ENCODE data around the gene RPL7A.

The RPL7A gene

DNA sequence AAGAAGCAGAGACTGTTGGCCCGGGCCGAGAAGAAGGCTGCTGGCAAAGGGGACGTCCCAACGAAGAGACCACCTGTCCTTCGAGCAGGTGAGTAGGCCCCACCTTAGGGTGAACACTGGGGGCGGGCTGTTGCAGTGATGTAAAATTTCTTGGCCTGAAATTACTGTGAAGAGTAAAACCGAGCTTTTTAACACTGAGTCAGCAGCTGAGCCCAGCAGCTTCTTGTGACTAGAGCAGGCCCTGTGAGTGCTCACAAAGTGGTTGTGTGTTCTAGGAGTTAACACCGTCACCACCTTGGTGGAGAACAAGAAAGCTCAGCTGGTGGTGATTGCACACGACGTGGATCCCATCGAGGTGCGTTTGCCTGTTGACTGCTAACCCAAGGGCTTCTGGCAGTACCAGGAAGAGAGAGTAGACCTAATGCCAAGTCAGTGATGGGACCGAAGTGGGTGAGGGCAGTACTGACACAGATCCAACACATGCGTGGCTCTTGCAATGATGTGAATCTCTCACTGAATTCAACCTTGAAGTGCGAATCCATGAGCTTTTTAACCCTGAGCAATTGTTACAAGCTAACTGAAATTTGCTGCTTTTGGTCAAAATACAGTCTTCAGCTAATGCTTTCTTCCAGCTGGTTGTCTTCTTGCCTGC lies 2.1 kb downstream of the RPL7A start:
- no peak for DNase-seq

- DNase-seq: no peak
Measured at GRCh38 chr9:133351526-133351907, 3.5 kb downstream of the RPL7A start.

- DNase-seq: no peak
Measured at GRCh38 chr9:133351908-133352634, 4.1 kb downstream of the RPL7A start.

DNA sequence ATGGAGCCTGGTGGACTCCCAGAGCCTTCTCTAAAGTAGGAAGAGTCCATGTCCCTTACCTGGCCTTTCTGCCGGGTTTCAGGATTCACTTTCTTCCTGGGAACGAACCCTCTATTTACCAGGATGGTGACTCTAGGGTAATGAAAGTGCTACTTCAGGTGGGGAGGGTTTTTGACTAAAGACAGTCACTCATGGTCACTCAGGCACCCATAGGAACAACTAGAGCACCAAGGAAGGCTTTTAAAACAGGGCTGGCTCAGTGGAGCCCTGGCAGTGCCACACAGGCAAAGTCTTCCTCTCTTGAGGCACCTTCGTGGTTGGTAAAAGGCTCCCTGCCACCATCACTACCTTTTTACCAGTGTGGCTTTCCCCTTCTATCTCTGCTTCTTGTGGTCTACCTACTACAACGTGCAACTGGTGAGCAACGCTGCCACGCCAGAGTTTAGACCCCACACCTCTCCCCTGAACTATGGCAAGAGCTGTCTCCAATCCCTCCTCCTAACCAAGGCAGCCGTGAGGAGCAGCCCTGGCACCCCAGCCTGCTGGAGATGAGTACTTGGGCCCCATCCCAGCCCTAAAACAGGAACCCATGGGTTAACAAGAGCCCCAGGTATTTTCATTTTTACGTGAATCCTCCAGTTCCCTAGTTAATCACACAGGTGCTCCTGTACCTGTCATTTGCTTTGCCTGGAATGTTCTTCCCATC lies 4.8 kb downstream of the RPL7A start:
- DNase-seq: no peak

DNA sequence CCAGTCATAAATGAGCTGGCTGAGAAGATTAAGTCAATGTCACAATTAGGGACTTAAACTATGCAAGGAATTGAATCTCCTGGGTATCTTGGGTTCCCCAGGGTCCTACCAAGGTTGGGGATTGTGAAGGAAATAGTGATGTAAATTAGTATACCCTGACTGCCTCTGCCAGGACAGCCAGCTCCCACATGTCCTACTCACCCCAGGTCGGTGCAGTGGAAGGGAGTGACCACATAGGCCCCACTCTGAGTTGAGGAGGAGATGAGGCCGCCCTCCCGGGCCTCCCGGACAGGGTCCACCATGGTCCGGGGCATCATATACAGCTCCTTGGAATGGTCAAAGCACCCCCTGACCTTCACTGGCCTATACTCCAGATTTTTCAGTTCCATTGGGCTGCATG lies 5.5 kb downstream of the RPL7A start:
- DNase-seq: no peak

GRCh38 chr9:133354766-133355165 lies 6.7 kb downstream of the RPL7A start:
- no peak for DNase-seq

GRCh38 chr9:133355881-133356357 lies 7.9 kb downstream of the RPL7A start:
- DNase-seq: no peak

GRCh38 chr9:133356391-133357091 lies 8.5 kb downstream of the RPL7A start, which contains the start of the genes SURF1 and SURF2:
SURF1 (minus strand) TSS chr9:133356487; CDS start chr9:133356453, 34 bp downstream.
SURF2 (plus strand) TSS chr9:133356550; CDS start chr9:133356593, 43 bp downstream.
- DNase-seq: peak; percentile 80

DNA sequence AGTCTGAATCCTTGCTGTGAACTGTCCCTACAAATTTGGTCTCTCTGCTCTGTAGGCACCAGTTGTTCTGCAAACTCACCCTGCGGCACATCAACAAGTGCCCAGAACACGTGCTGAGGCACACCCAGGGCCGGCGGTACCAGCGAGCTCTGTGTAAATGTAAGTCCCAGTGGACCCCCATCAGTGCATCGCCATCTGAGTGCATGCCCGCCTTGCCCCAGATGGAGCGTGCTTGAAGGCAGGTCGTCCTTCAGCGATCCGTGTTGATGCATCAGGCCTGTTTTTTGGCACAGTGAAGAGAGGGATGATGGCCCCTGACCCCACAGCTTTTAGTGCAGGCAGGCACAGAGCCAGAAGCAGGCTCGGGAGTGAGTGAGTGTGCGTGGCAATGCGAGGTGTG lies 9.6 kb downstream of the RPL7A start:
- DNase-seq: no peak

- no peak for DNase-seq
Measured at GRCh38 chr9:133359399-133360175, 11.6 kb downstream of the RPL7A start.

- no peak for DNase-seq
Measured at GRCh38 chr9:133360400-133361393, 12.7 kb downstream of the RPL7A start.

GRCh38 chr9:133361507-133362092 lies 13.6 kb downstream of the RPL7A start:
- no peak for DNase-seq

DNA sequence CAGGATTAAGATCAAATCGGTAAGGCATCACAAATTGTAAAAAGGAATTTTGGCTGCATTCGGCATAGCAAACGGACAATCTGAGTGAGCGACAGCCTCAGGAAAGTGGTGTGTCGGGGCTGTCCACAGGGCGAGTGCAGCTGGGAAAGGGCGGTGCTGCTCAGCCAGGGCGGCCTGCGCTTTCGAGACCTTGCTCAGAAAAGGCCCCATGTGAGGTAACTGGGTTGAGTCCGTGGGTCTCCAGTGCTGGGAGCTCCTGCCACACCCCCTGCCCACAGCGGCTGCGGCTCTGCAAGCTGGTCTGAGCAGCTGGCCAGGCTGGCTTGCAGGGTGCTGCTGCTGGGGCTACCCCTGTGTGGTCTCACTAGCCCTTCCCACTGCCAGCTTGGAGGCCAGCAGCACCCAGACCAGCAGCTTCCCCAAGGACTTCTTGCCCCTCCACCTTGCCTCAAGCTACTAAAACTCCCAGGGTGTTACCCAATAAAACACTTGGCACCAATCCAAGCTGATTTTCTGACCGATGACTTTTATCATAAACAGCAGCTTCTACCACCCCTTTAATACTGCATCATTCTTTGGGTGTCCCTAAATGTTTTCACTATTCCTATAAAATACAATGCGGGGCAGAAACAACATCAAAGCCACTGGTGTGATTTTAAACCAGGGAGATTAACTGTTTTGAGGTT lies 14.5 kb downstream of the RPL7A start:
- DNase-seq: no peak

DNA sequence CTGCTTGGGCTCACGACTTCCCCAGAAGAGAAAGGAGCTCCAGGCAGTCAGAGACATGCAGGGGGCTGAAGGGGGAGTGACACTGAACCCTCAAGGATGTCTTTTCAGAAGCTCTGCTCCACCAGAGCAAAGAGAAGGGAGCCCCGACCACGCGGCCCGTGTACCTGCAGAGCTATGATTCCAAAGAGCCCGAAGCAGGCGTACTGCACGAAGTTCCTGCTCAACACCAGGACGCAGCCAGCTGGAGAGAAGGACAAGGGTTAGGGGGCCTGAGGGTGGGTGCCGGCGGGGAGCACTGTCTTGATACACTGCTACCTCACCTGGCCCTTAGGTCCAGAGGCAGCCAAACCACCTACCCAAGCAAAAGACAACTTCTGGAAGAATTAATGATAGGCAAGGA lies 18.4 kb downstream of the RPL7A start:
- no peak for DNase-seq

GRCh38 chr9:133367221-133367620 lies 19.2 kb downstream of the RPL7A start:
- no peak for DNase-seq

- DNase-seq: no peak
Measured at GRCh38 chr9:133367778-133368177, 19.8 kb downstream of the RPL7A start.

- DNase-seq: no peak
Measured at GRCh38 chr9:133368249-133368881, 20.3 kb downstream of the RPL7A start.

DNA sequence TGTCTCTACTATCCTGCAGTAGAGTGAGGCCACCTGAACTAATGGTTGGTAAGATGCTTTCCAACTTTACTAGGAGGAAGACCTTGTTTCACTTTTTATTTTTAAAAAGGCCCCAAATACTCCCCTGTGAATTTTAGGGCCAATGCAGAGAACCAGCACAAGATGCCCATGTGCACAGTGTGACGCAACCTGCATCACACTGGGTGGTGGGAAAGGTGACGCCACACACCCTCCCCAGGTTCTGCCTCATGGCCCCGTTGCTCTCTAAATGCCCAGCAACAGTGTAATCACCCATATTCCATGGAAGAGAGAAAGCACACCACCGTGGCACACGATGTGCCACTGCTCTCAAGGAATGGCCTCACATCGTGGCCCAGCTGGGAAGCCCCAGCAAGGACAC lies 21.4 kb downstream of the RPL7A start:
- DNase-seq: no peak

GRCh38 chr9:133369933-133370332 lies 21.9 kb downstream of the RPL7A start:
- DNase-seq: no peak
